ENCODE results near the gene GSC2.

GSC2 gene

DNA sequence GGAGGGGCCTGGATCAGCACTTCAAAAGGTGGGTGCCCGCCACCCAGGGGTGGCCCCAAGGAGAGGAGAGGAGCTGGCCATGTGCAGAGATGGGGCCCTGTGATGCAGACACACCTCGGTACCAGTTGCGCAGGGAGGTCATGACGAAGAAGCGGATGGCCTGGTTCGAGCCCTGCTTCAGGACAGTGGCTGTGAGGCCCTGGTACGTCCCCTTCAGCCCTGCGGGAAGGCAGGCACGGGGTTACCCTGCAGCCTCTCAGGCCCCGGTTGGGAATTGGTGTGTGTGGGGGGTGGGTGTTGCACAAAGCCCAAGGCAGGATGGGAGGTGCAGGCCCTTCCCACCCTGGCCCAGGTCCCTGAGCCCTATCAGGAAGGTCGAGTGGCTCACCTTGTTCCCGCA lies 26.6 kb upstream of the GSC2 start:
- no peaks in the 10 kb centered on the region for H3K36me3 ChIP-seq (ENCODE audit: insufficient read depth, low read length)
- no peaks in the 10 kb centered on the region for H3K27me3 ChIP-seq (ENCODE audit: insufficient read depth, low read length, poor library complexity, severe bottlenecking)
- no peak for TF ChIP-seq EZH2phosphoT487 (IDR thresholded peaks at IDR 0.05; ENCODE audit: borderline replicate concordance)
- TF ChIP-seq, protein P1, sequence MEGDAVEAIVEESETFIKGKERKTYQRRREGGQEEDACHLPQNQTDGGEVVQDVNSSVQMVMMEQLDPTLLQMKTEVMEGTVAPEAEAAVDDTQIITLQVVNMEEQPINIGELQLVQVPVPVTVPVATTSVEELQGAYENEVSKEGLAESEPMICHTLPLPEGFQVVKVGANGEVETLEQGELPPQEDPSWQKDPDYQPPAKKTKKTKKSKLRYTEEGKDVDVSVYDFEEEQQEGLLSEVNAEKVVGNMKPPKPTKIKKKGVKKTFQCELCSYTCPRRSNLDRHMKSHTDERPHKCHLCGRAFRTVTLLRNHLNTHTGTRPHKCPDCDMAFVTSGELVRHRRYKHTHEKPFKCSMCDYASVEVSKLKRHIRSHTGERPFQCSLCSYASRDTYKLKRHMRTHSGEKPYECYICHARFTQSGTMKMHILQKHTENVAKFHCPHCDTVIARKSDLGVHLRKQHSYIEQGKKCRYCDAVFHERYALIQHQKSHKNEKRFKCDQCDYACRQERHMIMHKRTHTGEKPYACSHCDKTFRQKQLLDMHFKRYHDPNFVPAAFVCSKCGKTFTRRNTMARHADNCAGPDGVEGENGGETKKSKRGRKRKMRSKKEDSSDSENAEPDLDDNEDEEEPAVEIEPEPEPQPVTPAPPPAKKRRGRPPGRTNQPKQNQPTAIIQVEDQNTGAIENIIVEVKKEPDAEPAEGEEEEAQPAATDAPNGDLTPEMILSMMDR (conservative IDR thresholded peaks at IDR 0.05; ENCODE audit: low read length) = no peak
- H3K79me2 ChIP-seq (ENCODE audit: insufficient read depth, low read length) = peaks cover 52% of the 10 kb centered on the region
- H3K4me1 ChIP-seq (ENCODE audit: insufficient read depth, low read length, poor library complexity, severe bottlenecking) = peaks cover 36% of the 10 kb centered on the region
- no peak overlapping the region for H2AFZ ChIP-seq (ENCODE audit: low read length)
- H3K4me2 ChIP-seq (ENCODE audit: low read depth, low read length, poor library complexity, severe bottlenecking) = peak overlapping the region; percentile 83
- H3F3A ChIP-seq (ENCODE audit: low read depth) = no peaks in the 10 kb centered on the region
- peak overlapping the region; percentile 78 for H3K4me3 ChIP-seq (ENCODE audit: low read length, poor library complexity, severe bottlenecking)
- H3K9me2 ChIP-seq (replicated peaks; ENCODE audit: low read depth, low read length) = no peaks in the 10 kb centered on the region
- H3K9me3 ChIP-seq (ENCODE audit: insufficient read depth, low read depth, low read length) = no peaks in the 10 kb centered on the region
- peak overlapping the region; percentile 71 for H3K9ac ChIP-seq (ENCODE audit: low read depth, low read length, poor library complexity, severe bottlenecking)
- peaks cover 31% of the 10 kb centered on the region for H4K20me1 ChIP-seq (ENCODE audit: insufficient read depth, low read length, poor library complexity, severe bottlenecking)

DNA sequence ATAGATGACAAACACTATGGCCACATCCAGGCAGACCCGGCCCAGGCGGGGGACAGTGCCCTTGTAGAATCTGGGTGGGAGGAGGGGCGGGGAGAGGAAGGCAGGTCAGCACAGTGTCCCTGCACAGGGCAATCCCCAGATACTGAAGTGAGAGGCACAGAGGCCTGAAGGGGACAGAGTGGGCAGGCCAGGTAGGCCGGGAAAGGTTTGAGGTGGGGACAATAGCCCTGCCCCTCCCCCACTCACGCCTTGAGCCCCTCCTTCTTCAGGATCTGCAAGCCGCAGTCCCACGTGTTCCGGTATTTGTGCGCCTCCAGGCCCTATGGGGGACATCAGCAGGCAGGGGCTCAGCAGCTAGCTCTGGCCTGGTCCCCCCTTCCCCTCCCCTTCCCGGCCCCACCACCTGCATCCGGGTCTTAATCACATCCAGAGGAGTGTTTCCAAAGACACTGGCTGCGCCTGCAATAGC lies 26.1 kb upstream of the GSC2 start:
- Histone ChIP-seq H3K4me1 (ENCODE audit: insufficient read depth, low read length, poor library complexity, severe bottlenecking) (peaks cover 36% of the 10 kb centered on the region), H3K9ac (ENCODE audit: low read depth, low read length, poor library complexity, severe bottlenecking) (no peak overlapping the region)

DNA sequence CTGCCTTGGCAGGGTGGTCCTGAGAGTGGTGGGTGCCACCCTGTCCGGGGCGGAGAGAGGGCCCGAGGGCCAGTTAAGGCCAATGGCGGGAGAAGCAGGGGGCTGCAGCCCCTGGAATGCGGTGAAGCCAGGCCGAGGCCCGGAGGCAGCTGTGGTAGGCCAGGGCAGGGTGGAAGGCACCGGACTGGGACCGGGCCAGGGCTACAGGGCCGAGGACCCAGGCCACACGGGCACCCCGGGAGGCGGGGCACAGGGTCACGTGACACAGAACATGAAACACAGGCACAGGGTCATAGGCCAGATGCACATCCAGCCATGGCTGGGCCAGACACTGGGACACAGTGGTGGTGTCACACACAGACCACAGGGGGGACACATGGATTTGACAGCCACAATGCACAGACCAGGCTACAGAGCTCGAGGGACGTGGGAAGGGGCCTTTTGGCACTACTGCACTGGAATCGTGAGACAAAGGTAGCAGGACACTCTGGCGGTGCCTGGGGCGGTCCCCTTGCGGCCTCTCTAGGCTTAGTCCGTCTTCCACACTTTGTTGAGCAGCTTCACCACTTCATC lies 25.6 kb upstream of the GSC2 start:
- no peaks in the 10 kb centered on the region for H3K36me3 ChIP-seq (ENCODE audit: insufficient read depth, low read length)
- H3K9ac ChIP-seq (ENCODE audit: low read depth, low read length, poor library complexity, severe bottlenecking) = no peak overlapping the region

More for the DNA sequence above, 26.1 kb upstream of the GSC2 start:
- H3K36me3 ChIP-seq (ENCODE audit: insufficient read depth, low read length) = no peaks in the 10 kb centered on the region
- no peaks in the 10 kb centered on the region for H3K9me2 ChIP-seq (replicated peaks; ENCODE audit: low read depth, low read length)
- H2AFZ ChIP-seq (ENCODE audit: low read length) = no peak overlapping the region
- H4K20me1 ChIP-seq (ENCODE audit: insufficient read depth, low read length, poor library complexity, severe bottlenecking) = peaks cover 31% of the 10 kb centered on the region
- no peaks in the 10 kb centered on the region for H3K9me3 ChIP-seq (ENCODE audit: insufficient read depth, low read depth, low read length)
- TF ChIP-seq, protein P1 (conservative IDR thresholded peaks at IDR 0.05; ENCODE audit: low read length) = no peak
- TF ChIP-seq EZH2phosphoT487 (IDR thresholded peaks at IDR 0.05; ENCODE audit: borderline replicate concordance) = no peak
- H3F3A ChIP-seq (ENCODE audit: low read depth) = no peaks in the 10 kb centered on the region
- H3K27me3 ChIP-seq (ENCODE audit: insufficient read depth, low read length, poor library complexity, severe bottlenecking) = no peaks in the 10 kb centered on the region
- peaks cover 54% of the 10 kb centered on the region for H3K79me2 ChIP-seq (ENCODE audit: insufficient read depth, low read length)
- no peak overlapping the region for H3K4me3 ChIP-seq (ENCODE audit: low read length, poor library complexity, severe bottlenecking)
- peak overlapping the region; percentile 83 for H3K4me2 ChIP-seq (ENCODE audit: low read depth, low read length, poor library complexity, severe bottlenecking)

More for the DNA sequence above, 25.6 kb upstream of the GSC2 start:
- TF ChIP-seq, protein P1 (conservative IDR thresholded peaks at IDR 0.05; ENCODE audit: low read length) = no peak
- TF ChIP-seq EZH2phosphoT487 (IDR thresholded peaks at IDR 0.05; ENCODE audit: borderline replicate concordance) = no peak
- Histone ChIP-seq H3K9me2 (replicated peaks; ENCODE audit: low read depth, low read length) (no peaks in the 10 kb centered on the region), H3F3A (ENCODE audit: low read depth) (no peaks in the 10 kb centered on the region), H3K9me3 (ENCODE audit: insufficient read depth, low read depth, low read length) (no peaks in the 10 kb centered on the region), H2AFZ (ENCODE audit: low read length) (no peak overlapping the region), H3K4me3 (ENCODE audit: low read length, poor library complexity, severe bottlenecking) (no peak overlapping the region), H3K27me3 (ENCODE audit: insufficient read depth, low read length, poor library complexity, severe bottlenecking) (no peaks in the 10 kb centered on the region), H4K20me1 (ENCODE audit: insufficient read depth, low read length, poor library complexity, severe bottlenecking) (peaks cover 31% of the 10 kb centered on the region), H3K4me2 (ENCODE audit: low read depth, low read length, poor library complexity, severe bottlenecking) (no peak overlapping the region), H3K4me1 (ENCODE audit: insufficient read depth, low read length, poor library complexity, severe bottlenecking) (peaks cover 41% of the 10 kb centered on the region), H3K79me2 (ENCODE audit: insufficient read depth, low read length) (peaks cover 54% of the 10 kb centered on the region)
